Stimulated activated CD8-positive, alpha-beta memory T cell treated with anti-CD3 and anti-CD28 coated beads, Interleukin-12 subunit alpha, Interleukin-12 subunit beta, amount 100 ng/mL, for 24 hours (primary cell): ENCODE results near the gene DDIAS.
"Not testable (repeated sequence)": the region's sequence is repeated elsewhere in the genome, so short reads cannot be mapped to it uniquely, and the experiment has no call there.

Experiments used
- DNase-seq: peaks from one replicate; pipeline ENCODE4 v3.0.0-alpha.2; 2020; ENCODE audit errors: extremely low read depth

The DDIAS gene

DNA sequence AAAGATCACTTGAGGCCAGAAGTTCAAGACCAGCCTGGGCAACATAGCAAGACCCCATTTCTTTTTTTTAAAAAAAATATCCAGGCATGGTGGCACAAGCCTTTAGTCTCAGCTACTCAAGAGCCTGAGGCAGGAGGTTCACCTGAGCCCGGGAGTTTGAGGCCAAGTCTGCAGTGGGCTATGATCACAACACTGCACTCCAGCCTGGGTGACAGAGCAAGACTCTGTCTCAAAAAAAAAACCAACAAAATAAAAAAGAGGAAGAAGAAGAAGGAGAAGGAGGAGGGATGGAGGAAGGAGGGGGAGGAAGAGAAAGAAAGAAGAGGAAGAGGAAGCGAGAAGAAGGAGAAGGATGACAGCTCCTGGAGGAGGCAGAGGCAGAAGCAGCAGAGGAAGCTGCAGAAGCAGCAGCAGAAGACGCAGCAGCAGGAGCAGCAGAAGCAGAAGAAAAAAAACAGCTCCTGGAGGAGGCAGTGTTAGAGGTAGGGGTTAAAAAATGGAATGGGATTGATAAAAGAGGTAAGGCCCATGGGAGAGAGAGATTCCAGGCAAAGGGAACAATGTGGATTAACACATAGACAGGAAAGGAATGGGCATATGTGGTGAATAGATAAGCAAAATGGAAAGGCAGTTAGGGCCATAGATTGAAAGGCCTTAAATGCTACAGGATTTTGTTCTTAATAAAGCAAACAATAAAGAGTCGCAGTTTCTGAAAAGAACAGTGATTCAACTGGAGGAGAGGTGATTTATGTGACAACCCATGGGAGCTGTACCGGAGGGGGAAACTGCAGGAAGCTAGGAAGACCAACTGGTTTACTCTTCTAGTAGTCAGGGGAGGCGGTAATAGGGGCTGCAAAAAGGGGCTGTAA, 12.2 kb upstream of the DDIAS start:
- DNase-seq, result no peak

DNA sequence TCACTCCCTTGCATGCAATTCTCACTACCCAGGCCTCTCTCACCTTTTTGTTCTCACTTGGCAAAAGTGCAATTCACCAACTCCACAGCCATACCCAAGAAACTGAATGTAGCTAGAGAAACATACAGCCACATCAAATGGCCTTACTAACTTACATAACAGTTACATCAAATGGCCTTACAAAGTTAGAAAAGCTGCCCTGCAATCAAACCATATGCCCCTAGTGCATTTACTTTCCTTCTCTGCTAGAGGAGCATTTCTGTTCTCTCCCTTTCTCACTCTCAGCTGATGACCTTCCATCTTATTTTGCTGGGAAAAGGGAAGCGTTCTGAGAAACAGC, 11.6 kb upstream of the DDIAS start:
- no peak for DNase-seq

DNA sequence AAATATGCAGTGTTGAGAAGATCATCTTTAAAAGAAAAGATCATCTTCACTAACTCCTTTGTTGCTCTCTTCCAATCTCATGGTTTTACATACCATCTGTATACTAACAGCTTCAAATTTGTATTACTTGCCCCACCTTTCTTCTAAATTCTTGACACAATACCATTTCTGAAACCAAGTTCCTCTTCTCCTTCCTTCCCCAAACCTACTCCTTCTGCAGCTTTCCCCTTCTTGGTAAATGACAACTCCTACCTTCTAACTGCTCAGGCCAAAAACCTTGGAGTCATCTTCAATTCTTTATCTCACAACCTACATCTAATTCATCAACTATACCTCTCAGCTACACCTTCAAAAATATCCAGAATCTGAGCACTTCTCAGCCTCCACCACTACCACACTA, 10.6 kb upstream of the DDIAS start:
- DNase-seq, result no peak

DNA sequence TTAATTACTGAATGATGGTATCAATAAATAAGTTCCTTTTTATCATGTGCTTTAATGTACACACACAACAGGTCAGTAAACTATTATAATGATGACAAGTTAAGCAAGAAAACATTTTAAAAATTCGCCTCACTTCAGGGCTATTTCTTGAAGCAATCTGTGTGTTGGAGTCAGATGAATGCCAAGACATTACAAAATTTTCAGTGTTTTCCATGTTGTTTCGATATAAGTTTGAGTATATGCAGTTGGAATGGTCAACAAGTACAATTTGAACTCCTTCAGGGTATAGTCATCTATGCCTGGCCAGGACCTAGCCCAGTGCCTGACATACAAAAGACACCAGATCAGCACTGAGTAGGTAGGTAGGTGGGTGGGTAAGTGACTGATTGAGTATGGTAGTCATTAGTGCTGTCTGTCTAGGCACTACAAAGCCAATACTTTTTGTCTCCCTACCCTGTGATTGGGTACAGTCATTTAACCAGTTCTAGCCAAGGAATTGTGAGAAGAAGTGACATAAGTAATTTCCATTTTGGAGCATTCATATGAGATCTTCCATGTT, 8.8 kb upstream of the DDIAS start:
- no peak for DNase-seq

DNA sequence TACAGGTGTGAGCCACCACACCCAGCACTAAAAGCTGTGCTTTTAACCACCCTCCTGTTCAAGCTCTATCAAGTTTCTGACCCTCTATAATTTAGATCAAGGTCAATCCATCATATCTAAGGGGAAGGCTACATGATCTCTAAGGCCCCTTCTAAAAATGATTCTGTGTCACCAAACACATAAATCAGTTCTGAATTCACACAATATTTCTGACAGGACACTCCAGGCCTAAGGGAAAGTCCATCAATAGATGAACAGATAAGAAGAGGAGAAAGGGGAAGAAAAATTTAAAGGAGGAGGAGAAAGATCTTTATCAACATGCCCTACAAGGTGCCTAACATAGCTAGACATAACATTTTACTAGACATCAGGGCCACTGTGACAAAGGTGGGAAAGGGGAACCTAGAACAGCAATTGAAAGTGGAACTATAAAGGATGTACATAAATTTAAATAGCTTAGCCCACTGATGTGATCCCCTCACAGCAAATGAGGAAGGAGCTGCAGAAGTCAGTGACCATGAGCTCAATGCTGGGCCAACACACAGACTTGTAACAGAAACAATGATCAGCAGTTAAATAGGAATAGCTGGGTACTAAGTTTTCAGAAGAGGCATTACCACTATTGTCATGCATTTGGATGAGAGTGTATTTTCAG, 6.0 kb upstream of the DDIAS start:
- DNase-seq, result no peak

DNA sequence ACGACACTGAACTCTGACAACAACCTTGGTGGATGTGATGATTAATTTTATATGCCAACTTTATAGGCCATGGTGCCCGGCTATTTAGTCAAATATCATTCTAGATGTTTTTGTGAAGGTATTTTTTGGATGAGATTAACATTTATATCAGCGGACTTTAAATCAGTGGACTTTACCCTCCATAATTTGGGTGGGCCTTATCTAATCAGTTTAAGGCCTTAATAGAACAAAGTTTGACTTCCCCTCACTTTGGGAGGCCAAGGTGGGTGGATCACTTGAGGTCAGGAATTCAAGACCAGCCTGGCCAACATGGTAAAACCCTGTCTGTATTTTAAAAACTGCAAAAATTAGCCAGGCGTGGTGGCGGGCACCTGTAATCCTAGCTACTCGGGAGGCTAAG, 5.4 kb upstream of the DDIAS start:
- no peak for DNase-seq

DNA sequence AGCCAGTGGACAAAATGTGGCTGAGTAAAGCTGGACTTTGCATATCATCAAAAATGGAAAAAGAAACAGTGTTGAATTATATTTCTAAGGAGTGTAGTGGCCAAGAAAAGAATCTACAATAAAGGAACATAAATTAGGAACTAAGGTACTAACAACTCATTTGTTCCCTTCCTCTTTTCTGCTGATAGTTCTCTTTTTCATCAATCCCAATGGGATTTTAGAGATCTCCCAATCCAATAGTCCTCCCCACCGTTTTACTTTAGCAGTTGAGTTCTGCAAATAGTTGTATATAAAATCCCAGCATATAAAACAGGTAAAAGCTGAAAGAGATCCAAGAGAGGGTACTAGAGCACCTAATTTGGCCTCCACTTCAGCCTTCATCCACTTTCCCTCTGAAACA, 3.3 kb upstream of the DDIAS start:
- no peak for DNase-seq

DNA sequence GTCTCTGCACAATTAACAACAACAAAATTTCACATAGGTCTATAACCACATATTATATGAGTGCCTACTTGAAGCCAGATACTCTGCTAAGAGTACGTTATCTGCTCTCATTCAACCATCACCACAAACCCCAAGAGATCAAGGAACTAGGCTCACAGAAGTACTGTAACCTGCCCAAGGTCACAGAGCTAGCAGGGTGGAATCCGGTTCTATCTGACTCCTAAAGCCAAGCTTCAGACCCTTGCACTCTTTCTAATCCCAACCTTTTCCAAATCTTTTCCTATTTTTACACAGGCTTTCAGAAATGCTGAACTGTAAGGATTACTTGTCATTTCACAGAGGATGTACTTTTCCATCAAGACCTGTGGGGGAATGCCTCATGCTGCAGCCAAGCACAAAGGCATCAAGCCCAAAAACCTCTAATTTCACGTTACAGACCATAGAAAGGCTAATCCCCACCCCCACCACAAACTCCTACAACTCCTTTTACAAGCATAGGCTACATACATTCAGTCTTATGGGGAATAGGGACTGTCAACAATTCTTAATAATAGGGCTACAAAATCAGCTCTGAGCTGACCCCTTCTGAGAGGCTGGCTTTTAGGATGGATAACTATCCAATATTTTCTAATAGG, 2.2 kb upstream of the DDIAS start:
- no peak for DNase-seq

DNA sequence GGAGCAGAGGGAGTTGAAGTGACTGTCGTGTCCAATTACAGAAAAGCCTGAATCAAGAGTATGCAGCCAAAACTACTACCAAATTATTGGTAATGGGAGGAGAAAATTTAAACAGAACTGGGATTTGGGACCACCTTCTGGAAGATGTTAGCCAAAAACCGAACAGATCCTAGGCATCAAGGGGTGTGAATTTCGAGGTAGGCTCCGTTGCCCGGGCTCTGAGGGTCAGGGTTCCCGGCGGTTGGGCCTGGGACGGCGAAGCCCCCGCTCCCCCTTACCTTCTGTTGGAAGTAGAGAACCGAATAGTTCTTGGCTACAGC, 1.6 kb upstream of the DDIAS start:
- DNase-seq, result no peak

DNA sequence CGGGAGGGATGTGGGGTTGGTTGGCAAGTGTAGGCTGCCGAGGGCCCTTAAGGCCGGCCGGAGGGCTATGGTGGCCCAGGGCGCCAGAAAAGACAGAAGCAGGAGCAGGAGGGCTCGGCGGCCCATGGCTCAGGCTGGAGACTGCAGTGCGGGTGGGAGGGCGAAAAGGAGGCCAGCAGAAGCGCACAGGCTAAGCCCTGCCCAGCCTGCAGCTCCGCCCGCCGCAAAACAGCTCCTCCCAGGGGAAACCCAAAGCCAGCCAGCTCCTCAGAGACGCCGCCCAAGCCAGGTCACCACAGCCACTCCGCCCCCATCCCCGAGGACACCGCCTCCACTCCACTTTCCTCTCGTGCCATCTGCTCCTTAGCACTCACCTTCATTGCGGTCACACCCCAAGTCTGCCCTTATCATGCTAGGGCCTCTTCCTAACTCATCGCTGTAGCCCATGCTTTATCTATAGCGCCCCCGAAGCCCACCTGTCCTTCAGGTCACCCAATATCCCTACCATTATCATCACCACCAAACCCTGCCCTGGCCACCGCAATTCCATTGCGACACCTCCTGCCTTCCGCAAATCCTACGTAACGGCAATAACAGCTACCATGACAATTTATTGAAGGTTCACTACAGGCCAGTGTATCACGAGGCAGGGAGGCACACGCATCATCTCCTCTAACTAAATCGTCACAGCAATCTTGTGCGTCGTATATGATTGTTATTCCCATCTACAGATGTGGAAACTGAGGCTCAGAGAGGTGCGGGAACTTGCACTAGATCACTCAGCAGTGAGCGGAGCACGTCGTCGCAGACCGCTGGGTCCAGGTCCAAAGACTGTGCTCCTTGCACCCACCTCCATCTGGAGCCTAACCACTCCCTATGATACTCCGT, 1.0 kb upstream of the DDIAS start, which contains the start of gene PRCP:
PRCP (minus strand) TSS at position 154 of the 888 bp plus-strand sequence; CDS start at position 126, 28 bp downstream.
- peak; percentile 83 for DNase-seq

DNA sequence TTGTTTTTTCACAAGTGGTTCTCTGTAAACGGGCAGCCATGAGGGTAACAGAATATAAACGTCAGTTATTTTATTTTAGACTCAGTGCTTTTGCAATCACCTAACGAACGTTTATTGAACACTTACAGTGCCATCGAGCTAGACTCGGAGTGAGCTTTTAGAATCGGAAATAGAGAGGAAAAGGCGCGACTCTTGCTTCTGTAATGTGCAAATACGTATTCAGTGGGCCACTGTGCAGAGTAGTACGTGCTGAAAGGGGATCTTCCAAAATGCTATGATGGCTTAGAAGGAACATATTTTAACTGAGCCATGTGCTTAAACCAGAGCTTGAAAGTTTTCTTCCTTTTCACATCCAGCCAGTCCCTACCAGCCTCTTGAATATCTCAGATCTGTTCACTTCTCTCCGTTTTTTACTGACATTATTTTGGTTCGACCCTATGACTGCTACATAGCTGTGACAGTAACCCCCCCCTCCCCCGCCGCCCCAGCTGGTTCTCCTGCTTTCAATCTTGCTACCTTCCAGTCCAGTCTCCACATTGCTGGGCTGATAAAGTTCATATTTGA, 468 bp downstream of the DDIAS start:
- no peak for DNase-seq

DNA sequence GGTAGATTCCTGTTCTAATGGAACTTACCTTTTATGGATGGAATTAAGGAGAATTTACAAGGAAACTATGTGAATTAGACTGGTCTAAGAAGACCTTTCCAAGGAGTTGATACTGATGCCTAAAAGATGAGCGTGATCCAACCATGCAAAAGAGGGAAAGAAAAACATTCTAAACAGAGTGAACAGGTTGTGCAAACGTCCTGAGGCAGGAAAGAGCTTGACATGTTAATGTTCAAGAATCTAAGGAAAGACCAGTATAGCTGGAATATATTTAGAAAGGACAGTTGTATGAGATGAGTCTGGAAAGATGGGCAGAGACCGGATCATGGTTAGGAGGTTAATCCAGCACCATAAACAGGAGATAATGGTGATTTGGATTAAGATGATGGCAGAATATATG, 1.3 kb downstream of the DDIAS start:
- no peak for DNase-seq

DNA sequence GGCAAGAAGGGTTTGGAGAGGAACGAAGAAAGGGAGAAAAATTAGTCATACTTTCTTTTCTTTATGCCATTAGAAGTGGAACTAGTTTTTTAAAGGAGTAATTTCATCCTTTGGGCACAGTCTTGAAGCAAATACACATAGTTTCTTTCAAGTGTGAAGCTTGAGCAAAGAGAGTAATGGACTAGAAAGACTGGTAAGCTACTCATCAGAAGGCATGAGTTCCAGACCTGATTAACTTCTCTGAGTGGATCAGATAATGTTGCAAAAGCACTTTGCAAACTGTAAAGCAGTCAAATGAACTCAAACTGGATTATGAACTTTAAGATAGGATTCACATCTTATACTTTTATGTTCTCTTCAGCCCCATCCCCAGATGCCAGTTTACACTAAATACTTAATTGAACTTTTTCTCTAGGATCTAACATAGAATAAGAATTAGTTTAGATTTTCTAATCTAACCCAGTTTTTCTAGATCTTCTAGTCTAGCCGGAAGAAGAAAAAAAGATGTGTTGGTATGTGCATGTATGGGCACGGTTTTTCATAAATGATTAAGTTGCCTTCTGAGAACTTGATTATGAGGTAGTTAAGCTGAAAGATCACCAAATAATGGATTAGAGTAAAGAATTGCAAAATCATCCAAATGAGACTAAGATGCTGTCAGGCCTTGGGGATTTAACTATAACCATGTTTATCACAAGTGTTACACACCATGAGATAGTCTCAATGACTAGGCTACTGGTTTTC, 2.5 kb downstream of the DDIAS start:
- DNase-seq, result no peak

DNA sequence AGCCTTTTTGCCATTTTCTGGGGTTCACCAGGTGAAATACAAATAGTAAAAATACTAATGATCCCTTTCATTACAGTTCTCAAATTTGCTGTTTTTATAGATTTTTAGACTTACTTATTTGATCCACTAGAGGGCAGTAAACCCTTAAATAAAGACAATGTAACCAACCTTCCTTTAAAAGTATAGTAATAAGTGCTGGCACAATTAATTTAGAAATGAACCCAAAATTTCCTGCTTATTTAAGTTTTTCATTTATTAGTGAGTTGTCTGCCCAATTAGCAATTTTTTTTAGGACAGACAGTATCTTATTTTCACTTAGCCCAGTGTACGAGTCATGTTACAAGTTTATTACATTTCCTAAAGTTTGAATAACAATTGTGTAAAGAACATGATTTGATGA, 4.7 kb downstream of the DDIAS start:
- DNase-seq, result no peak

DNA sequence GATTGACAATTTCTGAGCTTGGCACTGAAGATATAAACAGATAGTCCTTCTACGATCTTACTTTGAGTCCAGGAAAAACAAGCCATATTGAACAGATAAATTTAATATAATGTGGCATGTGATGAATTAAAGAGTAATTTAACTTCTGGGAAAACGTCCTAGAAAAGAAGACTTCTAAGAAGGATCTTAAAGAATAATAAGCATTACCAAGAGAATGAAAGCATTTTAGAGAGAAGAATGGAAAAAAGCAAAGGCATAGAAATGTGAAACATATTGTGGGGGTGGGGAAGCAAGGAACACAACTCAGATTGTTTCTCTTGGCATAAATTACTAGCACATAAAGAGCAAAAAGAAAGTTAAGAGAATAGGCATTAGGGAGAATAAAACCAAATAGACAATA, 5.4 kb downstream of the DDIAS start:
- no peak for DNase-seq

DNA sequence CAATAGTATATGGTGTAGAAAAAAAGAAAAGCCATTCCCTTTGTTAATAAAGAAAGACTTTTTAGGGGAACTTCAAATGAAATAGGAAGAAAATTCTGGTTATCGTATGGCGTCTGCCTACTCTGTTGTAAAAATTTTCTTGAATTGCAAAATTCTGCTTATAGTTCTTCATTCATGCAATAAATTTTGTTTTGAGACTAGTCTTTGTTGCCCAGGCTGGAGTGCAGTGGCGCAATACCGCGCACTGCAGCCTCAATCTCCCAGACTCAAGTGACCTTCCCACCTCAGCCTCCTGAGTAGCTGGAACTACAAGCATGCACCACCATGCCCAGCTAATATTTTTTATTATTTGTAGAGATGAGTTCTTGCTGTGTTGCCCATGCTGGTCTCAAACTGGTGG, 5.8 kb downstream of the DDIAS start:
- no peak for DNase-seq

DNA sequence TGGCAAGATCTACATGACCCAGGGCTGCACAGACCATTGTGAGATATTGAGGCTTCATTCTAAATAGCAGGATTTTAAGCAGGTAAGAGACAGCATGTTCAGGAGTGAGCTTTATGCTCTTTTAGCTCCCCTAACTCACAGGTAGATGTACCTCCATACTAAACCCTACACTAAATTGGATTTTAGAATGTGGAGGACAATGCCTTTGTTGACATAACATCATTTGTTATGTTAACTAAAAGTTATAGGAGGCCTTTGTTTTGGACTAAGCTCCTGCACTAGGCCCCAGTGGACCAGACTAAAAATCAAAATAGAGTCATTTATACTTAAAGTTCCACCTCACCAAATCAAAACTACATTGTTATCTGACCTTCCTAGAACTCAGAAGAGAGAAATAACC, 6.8 kb downstream of the DDIAS start:
- no peak for DNase-seq

DNA sequence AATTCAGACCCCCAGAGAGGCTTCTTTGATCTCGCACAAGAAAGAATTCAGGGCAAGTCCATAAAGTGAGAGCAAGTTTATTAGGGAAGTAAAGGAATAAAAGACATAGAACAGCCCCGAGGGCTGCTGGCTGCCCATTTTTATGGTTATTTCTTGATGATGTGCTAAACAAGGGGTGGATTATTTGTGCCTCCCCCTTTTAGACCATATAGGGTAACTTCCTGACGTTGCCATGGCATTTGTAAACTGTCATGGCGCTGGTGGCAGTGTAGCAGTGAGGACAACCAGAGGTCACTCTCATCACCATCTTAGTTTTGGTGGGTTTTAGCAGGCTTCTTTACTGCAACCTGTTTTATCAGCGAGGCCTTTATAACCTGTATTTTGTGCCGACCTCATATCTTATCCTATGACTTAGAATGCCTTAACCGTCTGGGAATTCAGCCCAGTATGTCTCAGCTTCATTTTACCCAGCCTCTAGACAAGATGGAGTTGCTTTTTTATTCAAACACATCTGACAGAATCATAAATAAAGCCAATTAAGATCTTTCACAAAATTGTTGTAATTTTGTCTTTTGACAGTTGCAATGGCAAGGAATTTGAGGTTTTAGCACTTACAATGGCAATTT, 7.6 kb downstream of the DDIAS start:
- no peak for DNase-seq

DNA sequence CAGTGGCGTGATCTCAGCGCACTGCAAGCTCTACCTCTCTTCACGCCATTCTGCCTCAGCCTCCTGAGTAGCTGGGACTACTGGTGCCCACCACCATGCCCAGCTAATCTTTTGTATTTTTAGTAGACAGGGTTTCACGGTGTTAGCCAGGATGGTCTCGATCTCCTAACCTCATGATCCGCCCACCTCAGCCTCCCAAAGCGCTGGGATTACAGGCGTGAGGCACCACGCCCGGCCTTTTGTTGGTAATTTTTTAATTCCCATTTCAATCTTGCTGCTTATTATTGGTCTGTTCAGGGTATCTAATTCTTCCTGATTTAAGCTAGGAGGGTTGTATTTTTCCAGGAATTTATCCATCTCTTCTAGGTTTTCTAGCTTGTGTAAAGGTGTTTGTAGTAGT, 18.2 kb downstream of the DDIAS start:
- DNase-seq, result not testable (repeated sequence)

DNA sequence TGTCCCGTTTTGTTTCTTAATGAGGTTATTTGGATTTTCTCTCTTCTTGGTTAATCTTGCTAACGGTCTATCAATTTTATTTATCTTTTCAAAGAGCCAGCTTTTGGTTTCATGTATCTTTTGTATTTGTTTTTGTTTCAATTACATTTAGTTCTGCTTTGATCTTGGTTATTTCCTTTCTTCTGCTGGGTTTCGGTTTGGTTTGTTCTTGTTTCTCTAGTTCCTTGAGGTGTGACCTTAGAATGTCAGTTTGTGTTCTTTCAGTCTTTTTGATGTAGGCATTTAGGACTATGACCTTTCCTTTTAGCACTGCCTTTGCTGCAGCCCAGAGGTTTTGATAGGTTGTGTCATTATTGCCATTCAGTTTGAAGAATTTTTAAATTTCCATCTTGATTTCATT, 18.7 kb downstream of the DDIAS start:
- not testable (repeated sequence) for DNase-seq
